ENCODE measurements around the gene SERPINB10.

- TF ChIP-seq POLR2A (IDR thresholded peaks at IDR 0.05; ENCODE audit: low read depth, low read length) (no peak), TAF1 (IDR thresholded peaks at IDR 0.05; ENCODE audit: low read depth, low read length) (no peak), POLR2AphosphoS5 (IDR thresholded peaks at IDR 0.05; ENCODE audit: low read depth, low read length) (no peak), SPI1 (IDR thresholded peaks at IDR 0.05; ENCODE audit: low read depth, low read length) (no peak), PAX5 (IDR thresholded peaks at IDR 0.05; ENCODE audit: insufficient read depth, low read length, severe bottlenecking) (no peak), POU2F2 (IDR thresholded peaks at IDR 0.05; ENCODE audit: low read depth, low read length) (no peak)
These were observed 3.7 kb upstream of the SERPINB10 start for GRCh38 chr18:63903851-63904570.

All from GM12891 (cell line).